ENCODE data around the gene CASP2. TPM values are rescaled to one million over a fixed set of nuclear protein-coding genes. Genes with fewer than 3 reads are reported as not detected.
"Not testable (repeated sequence)": the region's sequence is repeated elsewhere in the genome, so short reads cannot be mapped to it uniquely, and the experiment has no call there.

CASP2 gene
- polyA plus RNA-seq, 4 donors, result 38.5 to 60.1 (median 56.2) TPM

DNA sequence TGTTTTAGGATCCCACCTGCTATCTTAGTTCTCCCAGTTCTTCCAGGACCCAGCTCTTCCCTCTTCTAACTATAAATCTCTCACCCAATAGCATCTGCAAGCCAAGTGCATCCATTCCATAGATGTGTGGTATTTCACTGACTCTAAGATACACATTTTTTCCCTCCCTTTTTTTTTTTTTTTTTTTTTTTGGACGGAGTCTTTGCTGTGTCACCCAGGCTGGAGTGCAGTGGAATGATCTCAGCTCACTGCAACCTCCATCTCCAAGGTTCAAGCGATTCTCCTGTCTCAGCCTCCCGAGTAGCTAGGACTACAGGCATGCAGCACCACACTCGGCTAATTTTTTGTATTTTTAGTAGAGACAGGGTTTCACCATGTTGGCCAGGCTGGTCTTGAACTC, 1.7 kb downstream of the CASP2 start:
- not testable (repeated sequence) for DNase-seq (ENCODE audit: low read depth in 4 of 4, low spot score in 3 of 4)

DNA sequence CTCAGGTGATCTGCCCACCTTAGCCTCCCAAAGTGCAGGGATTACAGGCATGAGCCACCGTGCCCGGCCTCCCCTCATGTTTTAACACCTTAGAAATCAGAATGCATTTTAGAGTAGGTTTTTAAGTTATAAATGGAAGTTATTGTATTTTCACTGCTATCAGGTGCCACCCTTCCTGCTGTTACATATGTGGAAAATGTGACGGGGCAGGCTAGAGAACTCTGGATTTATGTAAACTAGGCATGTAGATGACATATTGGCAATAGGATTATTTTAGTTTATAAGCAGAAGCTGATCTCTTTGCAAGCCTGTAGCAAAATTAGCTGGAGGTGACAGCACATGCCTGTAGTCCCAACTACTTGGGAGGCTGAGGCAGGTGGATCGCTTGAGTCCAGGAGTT, 2.1 kb downstream of the CASP2 start:
- no peak for DNase-seq (ENCODE audit: low read depth in 4 of 4, low spot score in 3 of 4)

DNA sequence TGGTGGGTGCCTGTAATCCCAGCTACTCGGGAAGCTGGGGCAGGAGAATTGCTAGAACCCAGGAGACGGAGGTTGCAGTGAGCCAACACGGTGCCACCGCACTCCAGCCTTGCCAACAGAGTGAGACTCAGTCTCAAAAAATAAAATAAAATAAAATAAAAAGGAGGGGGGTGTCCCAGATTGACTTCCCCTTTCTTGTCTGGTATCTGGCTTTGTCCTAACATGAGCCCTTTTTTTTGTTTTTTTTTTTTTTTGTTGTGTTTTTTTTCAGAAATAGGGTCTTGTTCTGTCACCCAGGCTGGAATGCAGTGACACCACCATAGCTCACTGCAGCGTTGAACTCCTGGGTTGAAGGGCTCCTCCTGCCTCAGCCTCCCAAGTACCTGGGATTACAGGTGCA, 4.7 kb downstream of the CASP2 start:
- DNase-seq (ENCODE audit: low read depth in 4 of 4, low spot score in 3 of 4), result no peak

DNA sequence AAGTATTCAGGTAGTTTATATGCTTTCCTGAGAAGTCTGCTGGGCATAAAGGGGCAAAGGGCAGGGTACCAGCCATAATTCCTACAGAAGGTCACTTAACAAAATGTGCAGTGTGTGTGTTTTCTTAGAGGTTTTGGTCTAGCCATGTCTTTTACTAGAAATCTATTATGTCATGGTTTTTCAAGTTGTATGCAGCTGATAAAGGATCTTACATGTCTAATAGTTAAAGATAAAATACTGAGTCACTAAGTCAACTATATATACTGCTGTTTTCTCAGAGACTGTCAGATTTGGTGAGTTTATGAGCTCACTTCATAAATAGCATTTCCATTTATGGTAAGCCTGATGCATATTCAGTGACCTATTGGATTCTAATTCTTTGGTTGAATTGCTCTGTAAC, 7.7 kb downstream of the CASP2 start:
- no peak for DNase-seq (ENCODE audit: low read depth in 4 of 4, low spot score in 3 of 4)

DNA sequence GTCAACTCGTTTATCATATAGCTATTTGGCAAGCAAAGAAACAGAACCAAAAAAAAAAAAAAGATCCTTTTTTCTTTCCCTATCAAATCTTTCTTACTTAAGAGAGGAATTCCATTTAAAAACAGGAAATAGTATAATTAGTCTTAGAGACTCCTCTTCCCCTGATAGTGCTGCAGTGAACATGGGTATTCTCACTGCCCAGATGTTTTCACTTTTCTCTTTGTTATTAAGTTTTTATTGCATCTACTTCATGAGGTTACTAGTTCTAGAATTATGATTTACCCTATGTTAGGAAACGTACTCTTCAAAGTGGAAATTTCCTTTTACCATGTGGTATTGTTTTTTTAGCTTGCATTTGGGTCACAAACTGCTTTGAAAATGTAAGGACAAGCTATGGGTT, 8.5 kb downstream of the CASP2 start:
- DNase-seq (ENCODE audit: low read depth in 4 of 4, low spot score in 3 of 4), result no peak

DNA sequence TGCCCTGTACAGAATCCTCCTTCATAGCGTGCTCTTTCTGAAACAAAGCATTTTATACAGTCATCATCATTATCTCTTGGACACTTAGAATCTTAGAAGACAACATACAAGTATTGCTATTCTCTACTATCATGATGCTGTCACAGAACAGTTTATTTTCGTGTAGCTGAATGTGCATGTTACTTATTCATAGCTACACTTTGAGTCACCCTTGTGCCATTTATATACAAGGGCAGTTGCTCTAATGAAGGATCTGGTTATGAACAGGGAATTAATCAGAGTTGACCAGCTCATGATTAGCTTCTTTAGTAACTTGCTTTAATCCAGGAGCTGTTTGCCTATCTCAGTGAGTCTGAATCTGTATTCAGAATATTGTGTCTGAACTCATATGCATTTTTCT, 11.2 kb downstream of the CASP2 start:
- DNase-seq (ENCODE audit: low read depth in 4 of 4, low spot score in 3 of 4), result no peak

DNA sequence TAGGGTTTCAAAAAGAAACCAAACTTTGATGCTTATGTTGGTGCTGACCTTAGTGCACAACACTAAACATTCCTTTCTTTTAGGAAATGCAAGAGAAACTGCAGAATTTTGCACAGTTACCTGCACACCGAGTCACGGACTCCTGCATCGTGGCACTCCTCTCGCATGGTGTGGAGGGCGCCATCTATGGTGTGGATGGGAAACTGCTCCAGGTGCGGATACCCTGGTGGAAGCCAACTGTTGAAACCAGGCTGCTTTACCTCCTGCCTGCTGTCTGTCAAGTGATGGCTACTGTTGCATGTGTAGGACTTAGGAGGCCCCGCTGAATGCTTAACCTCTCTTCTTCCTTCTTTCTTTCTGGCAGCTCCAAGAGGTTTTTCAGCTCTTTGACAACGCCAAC, 11.7 kb downstream of the CASP2 start:
- DNase-seq (ENCODE audit: low read depth in 4 of 4, low spot score in 3 of 4), result no peak

DNA sequence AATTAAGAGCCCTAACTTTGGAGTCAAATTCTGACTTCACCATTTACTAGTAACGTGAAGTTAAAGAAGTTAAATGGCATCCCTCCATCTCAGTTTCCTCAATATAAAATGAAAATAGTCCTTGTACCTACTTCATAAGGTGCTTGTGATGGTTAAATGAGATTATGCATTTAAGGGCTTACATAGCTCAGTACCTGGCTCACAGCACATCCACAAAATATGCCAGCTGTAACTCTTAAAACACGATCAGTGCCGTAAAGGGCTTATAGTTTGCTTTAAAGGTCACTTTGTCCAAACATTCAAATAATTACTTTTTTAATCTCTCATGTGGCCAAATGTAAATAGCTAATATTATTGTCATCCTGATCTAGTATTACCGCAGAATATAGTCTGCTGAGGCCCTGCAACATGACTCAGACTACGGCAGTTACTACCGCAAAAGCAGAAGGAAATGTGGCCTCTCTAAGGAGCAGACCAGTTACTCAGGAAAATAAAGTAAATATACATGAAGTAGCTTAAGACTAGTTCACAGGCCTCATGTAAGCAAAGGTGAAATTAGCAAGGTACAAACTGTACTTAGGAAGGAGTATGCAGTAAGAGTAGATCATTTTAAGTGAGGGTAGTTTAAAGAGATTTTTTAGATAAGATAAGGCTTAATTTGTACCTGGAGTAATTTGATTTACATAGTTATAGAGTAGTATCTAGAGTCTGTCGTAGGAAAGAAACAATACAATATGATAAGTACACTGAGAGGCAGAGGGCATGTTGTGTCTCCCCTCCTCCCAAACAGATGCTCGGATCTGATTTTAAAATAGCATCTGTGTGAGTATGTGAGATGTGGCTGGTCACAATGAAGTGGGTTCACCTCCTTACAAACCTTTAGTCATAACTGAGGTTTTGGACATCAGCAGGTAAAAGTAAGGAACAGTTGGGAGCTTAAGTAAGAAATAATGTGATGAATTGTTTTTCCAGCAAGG, 13.1 kb downstream of the CASP2 start:
- no peak for DNase-seq (ENCODE audit: low read depth in 4 of 4, low spot score in 3 of 4)

DNA sequence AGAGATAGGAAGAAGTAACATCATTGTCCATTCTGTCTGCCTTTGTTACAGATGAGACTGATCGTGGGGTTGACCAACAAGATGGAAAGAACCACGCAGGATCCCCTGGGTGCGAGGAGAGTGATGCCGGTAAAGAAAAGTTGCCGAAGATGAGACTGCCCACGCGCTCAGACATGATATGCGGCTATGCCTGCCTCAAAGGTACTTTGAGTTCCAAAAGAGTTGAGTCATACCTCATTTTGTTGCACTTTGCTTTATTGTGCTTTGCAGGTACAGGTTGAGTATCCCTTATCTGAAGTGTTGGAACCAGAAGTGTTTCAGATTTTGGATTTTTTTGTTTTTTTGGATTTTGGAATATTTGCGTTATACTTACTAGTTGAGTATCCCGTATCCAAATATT, 15.6 kb downstream of the CASP2 start:
- no peak for DNase-seq (ENCODE audit: low read depth in 4 of 4, low spot score in 3 of 4)

DNA sequence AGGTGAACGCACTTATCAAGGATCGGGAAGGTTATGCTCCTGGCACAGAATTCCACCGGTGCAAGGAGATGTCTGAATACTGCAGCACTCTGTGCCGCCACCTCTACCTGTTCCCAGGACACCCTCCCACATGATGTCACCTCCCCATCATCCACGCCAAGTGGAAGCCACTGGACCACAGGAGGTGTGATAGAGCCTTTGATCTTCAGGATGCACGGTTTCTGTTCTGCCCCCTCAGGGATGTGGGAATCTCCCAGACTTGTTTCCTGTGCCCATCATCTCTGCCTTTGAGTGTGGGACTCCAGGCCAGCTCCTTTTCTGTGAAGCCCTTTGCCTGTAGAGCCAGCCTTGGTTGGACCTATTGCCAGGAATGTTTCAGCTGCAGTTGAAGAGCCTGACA, 16.8 kb downstream of the CASP2 start:
- DNase-seq (ENCODE audit: low read depth in 4 of 4, low spot score in 3 of 4), result no peak

DNA sequence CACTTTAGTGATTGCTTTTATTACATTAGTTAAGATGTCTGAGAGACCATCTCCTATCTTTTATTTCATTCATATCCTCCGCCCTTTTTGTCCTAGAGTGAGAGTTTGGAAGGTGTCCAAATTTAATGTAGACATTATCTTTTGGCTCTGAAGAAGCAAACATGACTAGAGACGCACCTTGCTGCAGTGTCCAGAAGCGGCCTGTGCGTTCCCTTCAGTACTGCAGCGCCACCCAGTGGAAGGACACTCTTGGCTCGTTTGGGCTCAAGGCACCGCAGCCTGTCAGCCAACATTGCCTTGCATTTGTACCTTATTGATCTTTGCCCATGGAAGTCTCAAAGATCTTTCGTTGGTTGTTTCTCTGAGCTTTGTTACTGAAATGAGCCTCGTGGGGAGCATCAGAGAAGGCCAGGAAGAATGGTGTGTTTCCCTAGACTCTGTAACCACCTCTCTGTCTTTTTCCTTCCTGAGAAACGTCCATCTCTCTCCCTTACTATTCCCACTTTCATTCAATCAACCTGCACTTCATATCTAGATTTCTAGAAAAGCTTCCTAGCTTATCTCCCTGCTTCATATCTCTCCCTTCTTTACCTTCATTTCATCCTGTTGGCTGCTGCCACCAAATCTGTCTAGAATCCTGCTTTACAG, 17.4 kb downstream of the CASP2 start:
- DNase-seq (ENCODE audit: low read depth in 4 of 4, low spot score in 3 of 4), result no peak

DNA sequence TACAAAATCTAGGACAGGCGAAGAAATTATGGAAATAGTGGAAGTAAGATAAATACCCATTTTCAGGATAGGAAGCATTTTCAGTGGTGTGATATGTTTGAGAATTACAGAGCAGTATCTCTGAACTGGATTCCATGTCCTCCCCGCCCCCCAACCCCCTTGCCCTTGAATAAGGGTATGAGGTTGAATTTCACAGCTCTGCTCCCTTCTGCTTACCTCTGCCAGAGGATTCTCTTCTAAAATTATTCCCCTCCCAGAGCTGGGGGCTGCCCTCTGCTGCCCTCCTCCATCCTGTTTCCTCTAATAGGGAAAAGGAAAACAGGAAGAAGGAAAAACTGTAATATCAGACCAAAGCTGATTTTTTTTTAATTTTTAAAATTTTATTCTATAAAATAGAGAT, 20.5 kb downstream of the CASP2 start:
- no peak for DNase-seq (ENCODE audit: low read depth in 4 of 4, low spot score in 3 of 4)

DNA sequence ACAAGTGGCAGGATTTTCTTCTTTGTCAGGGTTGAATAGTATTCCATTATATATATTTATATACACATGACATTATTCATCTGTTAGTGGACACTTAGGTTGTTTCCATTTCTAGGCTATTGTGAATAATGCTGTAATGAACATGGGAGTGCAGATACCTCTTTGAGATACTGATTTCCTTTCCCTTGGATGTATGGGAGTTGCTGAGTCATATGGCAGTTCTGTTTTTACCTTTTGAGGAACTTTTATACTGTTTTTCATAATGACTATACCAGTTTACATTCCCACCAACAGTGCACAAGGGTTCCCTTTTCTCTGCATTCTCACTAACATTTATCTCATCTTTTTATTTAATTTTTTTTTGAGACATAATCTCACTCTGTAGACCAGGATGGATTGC, 26.0 kb downstream of the CASP2 start:
- DNase-seq (ENCODE audit: low read depth in 4 of 4, low spot score in 3 of 4), result no peak

DNA sequence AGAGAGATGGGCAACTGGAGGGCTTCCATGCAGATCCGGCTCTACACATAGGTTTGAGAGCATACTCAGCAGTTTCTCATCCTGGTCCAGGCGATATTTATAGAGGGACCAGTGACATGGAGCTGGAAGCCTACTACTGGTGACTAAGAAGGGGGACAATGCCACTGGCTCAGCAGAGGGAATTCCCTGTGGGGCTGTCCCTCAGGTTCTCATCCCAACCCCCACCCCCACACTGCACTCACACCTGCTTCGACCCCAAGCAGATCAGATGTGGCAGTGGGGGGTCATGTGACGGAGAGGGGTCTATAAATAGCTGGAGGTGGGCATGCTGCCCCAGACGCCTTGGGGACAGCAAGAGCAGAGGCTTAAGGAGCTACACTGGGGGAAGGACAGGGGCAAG, 27.6 kb downstream of the CASP2 start, which contains the start of gene CLCN1:
Gene CLCN1, plus strand, starts transcription at position 336 of the 400 bp plus-strand sequence. CDS start 102 bp downstream, outside the sequence.
- DNase-seq (ENCODE audit: low read depth in 4 of 4, low spot score in 3 of 4), result no peak

DNA sequence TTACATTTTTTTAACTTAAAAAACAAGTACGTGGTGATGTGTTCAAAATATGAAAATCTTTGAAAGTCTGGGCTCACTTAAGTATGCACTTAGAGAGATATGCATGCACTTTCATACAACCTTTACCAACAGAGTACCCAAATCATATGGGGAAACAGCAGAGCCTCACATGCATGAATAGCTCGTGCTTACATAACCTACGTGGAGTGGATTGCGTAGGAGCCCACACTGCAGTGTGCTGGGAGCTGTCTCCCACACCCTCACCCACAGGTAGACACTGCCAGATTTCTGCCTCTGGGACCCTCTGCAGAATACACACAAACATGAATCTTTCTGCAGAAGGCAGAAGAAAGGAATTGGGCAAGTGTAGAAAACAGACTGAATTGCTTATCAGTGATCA, 28.3 kb downstream of the CASP2 start:
- no peak for DNase-seq (ENCODE audit: low read depth in 4 of 4, low spot score in 3 of 4)

DNA sequence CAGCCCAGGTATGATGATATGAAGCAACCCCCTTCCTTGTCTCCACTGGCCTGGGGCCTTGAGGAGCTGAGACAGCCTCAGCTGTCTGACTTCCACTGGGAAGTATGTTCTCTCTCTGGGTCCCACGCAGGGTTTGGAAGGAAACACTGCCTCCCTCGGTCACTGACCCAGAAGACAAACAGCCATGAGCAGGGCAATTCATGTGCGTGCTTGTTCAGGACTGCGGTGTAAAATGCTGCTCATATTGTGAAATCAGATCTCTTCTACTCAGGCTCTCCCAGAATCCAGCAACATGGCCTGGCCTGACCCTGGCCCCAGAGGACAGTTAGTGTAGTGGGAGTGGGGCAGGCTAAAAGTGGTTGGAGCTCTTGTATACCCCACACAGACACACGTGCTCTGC, 30.5 kb downstream of the CASP2 start:
- no peak for DNase-seq (ENCODE audit: low read depth in 4 of 4, low spot score in 3 of 4)

DNA sequence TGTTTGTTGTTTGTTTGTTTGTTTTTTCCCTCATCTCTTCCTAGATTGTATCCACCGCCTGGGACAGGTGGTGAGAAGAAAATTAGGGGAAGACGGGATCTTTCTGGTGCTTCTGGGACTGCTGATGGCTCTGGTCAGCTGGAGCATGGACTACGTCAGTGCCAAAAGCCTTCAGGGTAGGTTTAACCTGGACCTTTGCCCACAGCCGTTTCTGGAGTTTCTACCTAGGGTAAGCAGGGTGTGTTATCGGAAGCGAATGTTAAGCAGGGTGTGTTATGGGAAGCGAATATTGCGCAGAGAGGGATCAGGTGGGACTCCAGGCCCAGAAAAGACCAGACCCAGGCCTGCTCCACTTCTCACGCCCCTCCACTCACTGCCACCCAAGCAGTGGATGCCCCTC, 32.5 kb downstream of the CASP2 start:
- no peak for DNase-seq (ENCODE audit: low read depth in 4 of 4, low spot score in 3 of 4)

DNA sequence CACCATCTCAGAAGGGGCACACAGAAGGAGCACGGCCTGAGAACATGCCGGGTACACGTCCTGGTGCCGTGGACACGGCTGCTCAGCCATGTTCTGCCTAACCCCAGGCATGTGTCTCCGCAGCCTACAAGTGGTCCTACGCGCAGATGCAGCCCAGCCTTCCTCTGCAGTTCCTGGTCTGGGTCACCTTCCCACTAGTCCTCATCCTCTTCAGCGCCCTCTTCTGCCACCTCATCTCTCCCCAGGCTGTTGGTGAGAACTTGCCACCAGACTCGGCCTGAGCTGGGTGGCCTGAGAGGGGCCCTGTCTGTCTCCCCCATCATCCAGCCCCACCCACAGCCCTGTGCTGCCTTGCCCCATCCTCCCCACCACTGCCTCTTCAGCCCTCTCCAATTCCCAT, 33.1 kb downstream of the CASP2 start:
- no peak for DNase-seq (ENCODE audit: low read depth in 4 of 4, low spot score in 3 of 4)

DNA sequence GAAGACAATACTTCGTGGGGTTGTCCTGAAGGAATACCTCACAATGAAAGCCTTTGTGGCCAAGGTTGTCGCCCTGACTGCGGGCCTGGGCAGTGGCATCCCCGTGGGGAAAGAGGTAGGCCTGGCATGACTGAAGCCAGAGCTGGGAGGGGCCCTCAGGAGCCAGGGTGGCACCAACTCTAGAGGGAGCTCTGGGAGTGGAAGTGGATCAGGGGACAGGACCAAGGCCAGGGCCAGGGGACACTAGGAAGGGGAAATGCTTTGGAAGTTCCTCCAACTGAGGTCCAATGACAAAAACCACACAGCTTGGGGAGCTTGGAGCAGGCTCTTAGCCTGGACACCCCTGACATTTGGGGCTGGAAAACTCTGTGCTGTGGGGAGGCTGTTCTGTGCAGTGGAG, 33.6 kb downstream of the CASP2 start:
- DNase-seq (ENCODE audit: low read depth in 4 of 4, low spot score in 3 of 4), result no peak

DNA sequence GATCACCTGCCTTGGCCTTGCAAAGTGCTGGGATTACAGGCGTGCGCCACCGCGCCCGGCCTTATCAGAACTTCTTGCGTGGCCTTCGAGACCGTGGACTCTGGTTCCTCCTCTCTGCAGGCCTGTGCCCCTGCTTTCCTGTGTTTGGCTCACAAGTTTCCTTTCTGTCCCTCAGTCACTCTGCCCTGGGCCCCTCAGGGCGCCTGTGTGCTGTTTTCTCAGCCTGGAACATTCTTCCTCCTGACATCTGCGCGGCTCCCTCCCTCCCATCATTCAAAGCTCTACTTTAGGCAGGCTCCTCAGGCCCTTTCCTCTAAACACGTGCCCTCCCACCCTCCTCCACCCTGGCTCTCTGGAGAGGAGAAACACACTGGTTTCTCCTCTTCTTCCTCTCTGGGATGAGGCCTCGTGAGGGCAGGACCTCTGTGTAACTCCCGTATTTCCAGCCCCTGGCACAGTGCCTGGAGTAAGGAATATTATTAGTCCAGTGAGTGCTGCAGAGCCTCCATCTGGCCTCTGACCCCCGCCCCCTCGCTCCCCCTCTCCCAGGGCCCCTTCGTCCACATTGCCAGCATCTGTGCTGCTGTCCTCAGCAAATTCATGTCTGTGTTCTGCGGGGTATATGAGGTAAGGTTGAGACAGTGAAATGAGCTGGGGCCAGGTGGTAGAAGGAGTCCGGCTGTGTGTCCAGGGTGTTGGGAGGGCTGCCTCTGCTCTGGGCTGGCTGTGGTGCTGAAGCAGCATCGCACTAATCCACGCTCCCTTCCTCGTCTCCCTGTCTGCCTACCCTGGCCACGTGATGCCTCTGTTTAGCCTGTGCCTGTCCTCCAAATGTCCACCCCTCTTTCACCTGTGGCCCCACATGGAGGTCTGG, 34.8 kb downstream of the CASP2 start:
- DNase-seq (ENCODE audit: low read depth in 4 of 4, low spot score in 3 of 4), result no peak

DNA sequence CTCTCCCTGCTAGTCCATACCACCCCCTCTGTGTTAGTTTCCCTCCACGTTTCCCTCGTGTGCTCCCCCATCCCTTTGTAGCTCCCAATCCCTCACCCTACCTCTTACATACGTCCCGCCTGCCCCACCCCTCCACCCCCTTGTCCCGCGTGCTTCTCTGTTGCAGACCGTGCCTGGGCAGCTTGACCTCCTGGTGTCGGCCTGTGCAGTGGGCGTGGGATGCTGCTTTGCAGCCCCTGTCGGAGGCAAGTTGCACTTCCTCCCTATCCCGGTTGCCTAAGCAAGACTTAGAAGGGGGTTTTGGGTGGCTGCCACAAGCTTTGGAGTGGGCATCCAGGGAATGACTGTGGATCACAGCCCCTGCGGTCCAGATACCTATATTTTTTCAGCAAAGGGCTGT, 35.5 kb downstream of the CASP2 start:
- DNase-seq (ENCODE audit: low read depth in 4 of 4, low spot score in 3 of 4), result no peak

All from left renal pelvis (tissue), 4 donors.